Mesenchymal stem cell (in vitro differentiated cells and primary cell): ENCODE results near the gene ULK4.
A peak's percentile ranks its signal among the peaks of the same experiment; 100 is the strongest.
"Not testable (repeated sequence)": the region's sequence is repeated elsewhere in the genome, so short reads cannot be mapped to it uniquely, and the experiment has no call there.

ENCODE experiments used
- DNase-seq: peaks from one replicate; pipeline ENCODE4 v3.0.0-alpha.2; 2013
- H2AFZ ChIP-seq: one replicate; pipeline ENCODE4 v1.6.1; 2013; ENCODE audit warnings: low read depth, mild to moderate bottlenecking, control low read depth, inconsistent platforms, low read length, moderate library complexity
- H2AK5ac ChIP-seq: 2 replicates; pipeline ENCODE4 v1.6.1; 2013; ENCODE audit warnings: low read length, moderate library complexity, mild to moderate bottlenecking, inconsistent platforms; ENCODE audit not compliant: severe bottlenecking
- H2BK120ac ChIP-seq: one replicate; pipeline ENCODE4 v1.6.1; 2013; ENCODE audit warnings: low read depth, mild to moderate bottlenecking, inconsistent platforms, low read length, moderate library complexity
- H2BK12ac ChIP-seq, 2 experiments: one replicate each; pipeline ENCODE4 v1.6.1; 2013; ENCODE audit warnings: inconsistent platforms in 2 of 2, low read length in 2 of 2, mild to moderate bottlenecking in 2 of 2, moderate library complexity in 2 of 2, control low read depth in 1 of 2
- H2BK15ac ChIP-seq: one replicate; pipeline ENCODE4 v1.6.1; 2013; ENCODE audit warnings: mild to moderate bottlenecking, low read depth, inconsistent platforms; ENCODE audit not compliant: poor library complexity, severe bottlenecking
- H2BK5ac ChIP-seq: 2 replicates; pipeline ENCODE4 v1.6.1; 2013; ENCODE audit warnings: low read depth, mild to moderate bottlenecking, low read length, control low read depth, inconsistent platforms; ENCODE audit not compliant: poor library complexity, severe bottlenecking
- H3K14ac ChIP-seq, 2 experiments: one replicate each; pipeline ENCODE4 v1.6.1; 2013; ENCODE audit warnings: inconsistent platforms in 2 of 2, low read length in 2 of 2, control low read depth in 1 of 2, mild to moderate bottlenecking in 1 of 2, moderate library complexity in 1 of 2
- H3K18ac ChIP-seq, 2 experiments: one replicate each; pipeline ENCODE4 v1.6.1; 2013; ENCODE audit warnings: inconsistent platforms in 2 of 2, low read length in 2 of 2, control low read depth in 1 of 2, low read depth in 1 of 2, mild to moderate bottlenecking in 1 of 2
- H3K23ac ChIP-seq, 2 experiments: one replicate each; pipeline ENCODE4 v1.6.1; 2013; ENCODE audit warnings: inconsistent platforms in 2 of 2, low read length in 2 of 2, mild to moderate bottlenecking in 2 of 2, moderate library complexity in 2 of 2, control low read depth in 1 of 2
- H3K27ac ChIP-seq: 2 replicates; pipeline ENCODE4 v1.5.1; 2013; ENCODE audit warnings: mild to moderate bottlenecking, moderate library complexity, low read length, control low read depth, inconsistent platforms; ENCODE audit not compliant: poor library complexity, severe bottlenecking
- H3K27me3 ChIP-seq, 2 experiments: 2 replicates each; pipeline versions ENCODE4 v1.6.1 to v1.7.0; 2013; ENCODE audit warnings: low read length in 2 of 2, mild to moderate bottlenecking in 2 of 2, moderate library complexity in 2 of 2, control low read depth in 1 of 2, inconsistent platforms in 1 of 2; ENCODE audit not compliant: control insufficient read depth in 1 of 2, insufficient read depth in 1 of 2
- H3K36me3 ChIP-seq, 2 experiments: 2 replicates each; pipeline versions ENCODE4 v1.6.1 to v1.7.0; 2013; ENCODE audit warnings: low read length in 2 of 2, control low read depth in 1 of 2, inconsistent platforms in 1 of 2, low read depth in 1 of 2, mild to moderate bottlenecking in 1 of 2; ENCODE audit not compliant: insufficient read depth in 2 of 2, control insufficient read depth in 1 of 2
- H3K4ac ChIP-seq, 2 experiments: one replicate each; pipeline ENCODE4 v1.6.1; 2013; ENCODE audit warnings: inconsistent platforms in 2 of 2, low read length in 2 of 2, mild to moderate bottlenecking in 2 of 2, moderate library complexity in 2 of 2, control low read depth in 1 of 2, low read depth in 1 of 2
- H3K4me1 ChIP-seq: 2 replicates; pipeline ENCODE4 v1.6.1; 2013; ENCODE audit warnings: low read depth, low read length, control low read depth; ENCODE audit not compliant: control insufficient read depth, insufficient read depth
- H3K4me2 ChIP-seq: 2 replicates; pipeline ENCODE4 v1.6.1; 2013; ENCODE audit warnings: low read length, mild to moderate bottlenecking, inconsistent platforms; ENCODE audit not compliant: poor library complexity, severe bottlenecking
- H3K4me3 ChIP-seq, 2 experiments: 2 replicates each; pipeline versions ENCODE4 v1.5.1 to v1.7.0; 2013; ENCODE audit warnings: low read length in 2 of 2, mild to moderate bottlenecking in 2 of 2, control low read depth in 1 of 2, low read depth in 1 of 2; ENCODE audit not compliant: insufficient read depth in 1 of 2
- H3K79me1 ChIP-seq: replicated peaks from 2 replicates; pipeline ENCODE4 v1.6.1; 2013; ENCODE audit warnings: mild to moderate bottlenecking, control low read depth, low read length, inconsistent platforms; ENCODE audit not compliant: poor library complexity, severe bottlenecking
- H3K9ac ChIP-seq: 2 replicates; pipeline ENCODE4 v1.7.0; 2013; ENCODE audit warnings: mild to moderate bottlenecking, low read length, moderate library complexity
- H3K9me3 ChIP-seq: 2 replicates; pipeline ENCODE4 v1.7.0; 2013; ENCODE audit warnings: mild to moderate bottlenecking, low read length; ENCODE audit not compliant: control insufficient read depth
- H4K8ac ChIP-seq: one replicate; pipeline ENCODE4 v1.6.1; 2013; ENCODE audit warnings: inconsistent platforms, mild to moderate bottlenecking, low read length, moderate library complexity
- H4K91ac ChIP-seq: one replicate; pipeline ENCODE4 v1.6.1; 2013; ENCODE audit warnings: mild to moderate bottlenecking, low read length, inconsistent platforms
- WGBS: methylation state at CpG from one replicate; pipeline ENCODE4 v1.1.7; 2013; ENCODE audit warnings: mixed read lengths; 5-methylcytosine and 5-hydroxymethylcytosine counted together

ULK4 gene

DNA sequence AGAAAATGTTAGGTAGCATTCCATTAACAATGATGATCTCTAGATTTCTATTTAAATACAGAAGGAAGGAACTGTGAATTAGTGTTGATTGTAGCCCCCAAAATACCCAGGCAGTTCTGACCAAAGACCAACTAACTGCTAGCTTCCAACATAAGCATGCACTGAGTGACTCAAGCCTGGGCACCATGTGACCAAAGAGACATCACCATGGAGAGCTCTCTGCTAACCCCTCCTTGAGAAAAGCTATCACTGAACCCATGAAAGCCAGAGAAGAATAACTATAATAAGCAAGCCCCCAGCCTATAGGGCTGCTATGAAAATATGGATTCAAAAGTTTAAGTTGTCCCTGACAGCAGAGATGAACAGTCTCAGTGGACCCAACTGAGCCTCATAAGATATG is 310.2 kb downstream of the ULK4 start:
- Histone ChIP-seq H3K9ac (no peak overlapping the region), H3K27ac (no peak overlapping the region), H4K91ac (no peak overlapping the region), H3K23ac (no peak overlapping the region), H2AFZ (no peak overlapping the region), H3K9me3 (no peaks in the 10 kb centered on the region), H3K18ac (no peak overlapping the region), H3K4me2 (no peak overlapping the region), H3K36me3 (peaks cover 0 to 2% of the 10 kb centered on the region in 2 experiments), H3K14ac (no peak overlapping the region), H4K8ac (no peak overlapping the region), H3K79me1 (no peaks in the 10 kb centered on the region), H3K4me3 (no peak overlapping the region), H2BK120ac (no peak overlapping the region), H3K4ac (no peak overlapping the region), H2AK5ac (no peak overlapping the region), H2BK5ac (no peak overlapping the region), H2BK15ac (no peak overlapping the region), H2BK12ac (no peak overlapping the region), H3K27me3 (no peaks in the 10 kb centered on the region), H3K4me1 (peaks cover 4% of the 10 kb centered on the region)
- no peak for DNase-seq

DNA sequence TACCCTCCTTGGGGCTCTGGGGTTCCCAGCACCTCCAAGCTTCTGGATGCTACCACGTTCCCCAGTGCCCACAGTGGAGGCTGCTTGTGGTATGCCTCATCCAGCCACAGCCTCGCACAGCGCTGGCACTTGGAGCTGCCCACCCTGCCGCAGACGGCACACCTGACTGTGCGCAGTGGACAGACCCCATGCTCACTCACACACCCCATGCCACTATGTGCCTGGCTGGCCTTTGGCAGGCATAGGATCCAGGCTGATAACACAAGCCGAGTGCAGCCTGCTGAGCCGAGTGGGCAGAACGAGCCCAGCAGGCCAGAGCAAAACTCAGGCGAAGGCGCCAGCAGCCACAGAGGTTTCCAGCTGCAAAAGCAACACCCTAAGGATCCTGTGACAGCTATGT is 311.5 kb downstream of the ULK4 start:
- no peak for DNase-seq
- H3K4me3 ChIP-seq, result no peak overlapping the region
- H3K27ac ChIP-seq, result no peak overlapping the region
- no peak overlapping the region for H2BK12ac ChIP-seq
- peaks cover 0 to 2% of the 10 kb centered on the region in 2 experiments for H3K36me3 ChIP-seq
- H3K4ac ChIP-seq, result no peak overlapping the region
- no peaks in the 10 kb centered on the region for H3K9me3 ChIP-seq
- no peak overlapping the region for H2AFZ ChIP-seq
- 90% methylated on average over 11 of the region's 11 CpGs for WGBS
- H2BK15ac ChIP-seq, result no peak overlapping the region
- H3K79me1 ChIP-seq, result no peaks in the 10 kb centered on the region
- peaks cover 4% of the 10 kb centered on the region for H3K4me1 ChIP-seq
- H4K8ac ChIP-seq, result no peak overlapping the region
- no peak overlapping the region for H4K91ac ChIP-seq
- H2BK120ac ChIP-seq, result no peak overlapping the region
- peak overlapping the region in 1 of 2 experiments; percentile 96 for H3K14ac ChIP-seq
- H3K9ac ChIP-seq, result no peak overlapping the region
- no peak overlapping the region for H3K18ac ChIP-seq
- no peaks in the 10 kb centered on the region for H3K27me3 ChIP-seq
- H2BK5ac ChIP-seq, result no peak overlapping the region
- H3K4me2 ChIP-seq, result no peak overlapping the region
- no peak overlapping the region for H3K23ac ChIP-seq
- no peak overlapping the region for H2AK5ac ChIP-seq

GRCh38 chr3:41649129-41649739 is 312.7 kb downstream of the ULK4 start:
- Histone ChIP-seq H3K14ac (no peak overlapping the region), H3K79me1 (no peaks in the 10 kb centered on the region), H2BK12ac (no peak overlapping the region), H3K18ac (no peak overlapping the region), H3K27me3 (no peaks in the 10 kb centered on the region), H3K27ac (no peak overlapping the region), H4K91ac (no peak overlapping the region), H3K4me1 (peaks cover 4% of the 10 kb centered on the region), H4K8ac (no peak overlapping the region), H3K9me3 (no peaks in the 10 kb centered on the region), H3K4me2 (no peak overlapping the region), H2AFZ (no peak overlapping the region), H3K23ac (no peak overlapping the region), H2BK5ac (no peak overlapping the region), H3K36me3 (peaks cover 0 to 2% of the 10 kb centered on the region in 2 experiments), H2AK5ac (no peak overlapping the region), H3K4me3 (no peak overlapping the region), H2BK15ac (no peak overlapping the region), H3K4ac (no peak overlapping the region), H2BK120ac (no peak overlapping the region), H3K9ac (no peak overlapping the region)
- no peak for DNase-seq
- 95% methylated on average over 6 of the region's 8 CpGs for WGBS

DNA sequence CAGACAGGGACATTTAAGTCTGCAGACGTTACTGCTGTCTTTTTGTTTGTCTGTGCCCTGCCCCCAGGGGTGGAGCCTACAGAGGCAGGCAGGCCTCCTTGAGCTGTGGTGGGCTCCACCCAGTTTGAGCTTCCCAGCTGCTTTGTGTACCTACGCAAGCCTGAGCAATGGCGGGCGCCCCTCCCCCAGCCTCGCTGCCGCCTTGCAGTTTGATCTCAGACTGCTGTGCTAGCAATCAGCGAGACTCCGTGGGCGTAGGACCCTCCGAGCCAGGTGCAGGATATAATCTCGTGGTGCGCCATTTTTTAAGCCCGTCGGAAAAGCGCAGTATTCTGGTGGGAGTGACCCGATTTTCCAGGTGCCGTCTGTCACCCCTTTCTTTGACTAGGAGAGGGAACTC is 314.2 kb downstream of the ULK4 start:
- H3K9me3 ChIP-seq, H3K79me1 ChIP-seq, H3K23ac ChIP-seq, H3K4ac ChIP-seq, H2AFZ ChIP-seq, H4K8ac ChIP-seq, H3K4me3 ChIP-seq, H3K14ac ChIP-seq, H4K91ac ChIP-seq, H2BK15ac ChIP-seq, H2BK120ac ChIP-seq, H3K36me3 ChIP-seq, H2AK5ac ChIP-seq, H3K9ac ChIP-seq, DNase-seq, H3K27ac ChIP-seq, H3K27me3 ChIP-seq, H3K4me2 ChIP-seq, H2BK12ac ChIP-seq, H3K18ac ChIP-seq, H3K4me1 ChIP-seq, H2BK5ac ChIP-seq: not testable (repeated sequence)
- 97% methylated on average over 10 of the region's 17 CpGs for WGBS
